Memory B cell (primary cell): ENCODE measurements around the gene TMEM200B.

Experiments
- ATAC-seq: fragments of 150-1000 bp; cut with Tn5 transposase; 2 replicates; pipeline ENCODE4 v1.10.0; 2021; ENCODE audit warnings: low read depth, mild to moderate bottlenecking, moderate library complexity
- DNase-seq, 2 donors: peaks; one replicate each; pipeline ENCODE4 v3.0.0; 2022; ENCODE audit warnings: low spot score in 2 of 2
- H3K27ac Mint-ChIP-seq: one replicate; pipeline ENCODE4 v1.8.0; 2022; ENCODE audit warnings: mild to moderate bottlenecking, moderate library complexity, mixed read lengths
- H3K27me3 Mint-ChIP-seq: one replicate; pipeline ENCODE4 v1.8.0; 2022; ENCODE audit warnings: mixed read lengths
- H3K36me3 Mint-ChIP-seq: one replicate; pipeline ENCODE4 v1.8.0; 2022; ENCODE audit warnings: mild to moderate bottlenecking, mixed read lengths
- H3K4me1 Mint-ChIP-seq: one replicate; pipeline ENCODE4 v1.8.0; 2022; ENCODE audit warnings: mixed read lengths
- H3K4me3 Mint-ChIP-seq: one replicate; pipeline ENCODE4 v1.8.0; 2022; ENCODE audit warnings: mild to moderate bottlenecking, moderate library complexity, mixed read lengths
- H3K9me3 Mint-ChIP-seq: one replicate; pipeline ENCODE4 v1.8.0; 2022; ENCODE audit warnings: mixed read lengths

TMEM200B gene

GRCh38 chr1:29123887-29124365 is at the start of gene TMEM200B:
TMEM200B (minus strand) TSS chr1:29123903; CDS start chr1:29121828, 2,075 bp downstream.
- peaks cover 5% of the 10 kb centered on the region for H3K36me3 Mint-ChIP-seq
- peak within 1 kb of the TSS; percentile 84 for H3K4me3 Mint-ChIP-seq
- no peak within 1 kb of the TSS for H3K27ac Mint-ChIP-seq
- ATAC-seq: no peak
- H3K4me1 Mint-ChIP-seq: peaks cover 15% of the 10 kb centered on the region
- no peak for DNase-seq
- no peaks in the 10 kb centered on the region for H3K9me3 Mint-ChIP-seq
- peaks cover 10% of the 10 kb centered on the region for H3K27me3 Mint-ChIP-seq

- no peaks in the 10 kb centered on the region for H3K27me3 Mint-ChIP-seq
- peaks cover 16% of the 10 kb centered on the region for H3K36me3 Mint-ChIP-seq
- no peak overlapping the region for H3K27ac Mint-ChIP-seq
- H3K4me3 Mint-ChIP-seq: no peak overlapping the region
- H3K9me3 Mint-ChIP-seq: no peaks in the 10 kb centered on the region
- ATAC-seq: no peak
- no peak for DNase-seq
- H3K4me1 Mint-ChIP-seq: peaks cover 37% of the 10 kb centered on the region
These were observed 48.8 kb upstream of the TMEM200B start for GRCh38 chr1:29172415-29172939.

GRCh38 chr1:29171521-29171920 is 47.8 kb upstream of the TMEM200B start:
- peak overlapping the region; percentile 49 for H3K4me3 Mint-ChIP-seq
- no peak for ATAC-seq
- no peaks in the 10 kb centered on the region for H3K9me3 Mint-ChIP-seq
- H3K4me1 Mint-ChIP-seq: peaks cover 33% of the 10 kb centered on the region
- DNase-seq: no peak
- peaks cover 21% of the 10 kb centered on the region for H3K36me3 Mint-ChIP-seq
- H3K27me3 Mint-ChIP-seq: no peaks in the 10 kb centered on the region
- peak overlapping the region; percentile 87 for H3K27ac Mint-ChIP-seq

GRCh38 chr1:29171089-29171488 is 47.4 kb upstream of the TMEM200B start:
- H3K4me1 Mint-ChIP-seq: peaks cover 31% of the 10 kb centered on the region
- DNase-seq: no peak
- ATAC-seq: peak; percentile 73
- peaks cover 22% of the 10 kb centered on the region for H3K36me3 Mint-ChIP-seq
- H3K27me3 Mint-ChIP-seq: no peaks in the 10 kb centered on the region
- peak overlapping the region; percentile 87 for H3K27ac Mint-ChIP-seq
- H3K4me3 Mint-ChIP-seq: peak overlapping the region; percentile 49
- H3K9me3 Mint-ChIP-seq: no peaks in the 10 kb centered on the region

GRCh38 chr1:29169976-29170375 is 46.3 kb upstream of the TMEM200B start:
- ATAC-seq (no peak), DNase-seq (no peak)
- Mint-ChIP-seq H3K36me3 (peaks cover 32% of the 10 kb centered on the region), H3K4me3 (peak overlapping the region; percentile 33), H3K9me3 (no peaks in the 10 kb centered on the region), H3K4me1 (peaks cover 35% of the 10 kb centered on the region), H3K27me3 (no peaks in the 10 kb centered on the region), H3K27ac (peak overlapping the region; percentile 87)

- no peak for ATAC-seq
These were observed 44.2 kb upstream of the TMEM200B start for GRCh38 chr1:29167904-29168303.

GRCh38 chr1:29166291-29166878 is 42.7 kb upstream of the TMEM200B start:
- H3K27ac Mint-ChIP-seq: no peak overlapping the region
- DNase-seq: no peak
- no peak overlapping the region for H3K4me3 Mint-ChIP-seq
- H3K36me3 Mint-ChIP-seq: peaks cover 36% of the 10 kb centered on the region
- no peak for ATAC-seq
- H3K27me3 Mint-ChIP-seq: no peaks in the 10 kb centered on the region
- no peaks in the 10 kb centered on the region for H3K9me3 Mint-ChIP-seq
- H3K4me1 Mint-ChIP-seq: peaks cover 25% of the 10 kb centered on the region

More at GRCh38 chr1:29167904-29168303, 44.2 kb upstream of the TMEM200B start:
- Mint-ChIP-seq H3K9me3 (no peaks in the 10 kb centered on the region), H3K36me3 (peaks cover 34% of the 10 kb centered on the region), H3K4me1 (peaks cover 34% of the 10 kb centered on the region), H3K4me3 (no peak overlapping the region), H3K27me3 (no peaks in the 10 kb centered on the region), H3K27ac (no peak overlapping the region)
- DNase-seq: no peak

- no peak overlapping the region for H3K4me3 Mint-ChIP-seq
- H3K36me3 Mint-ChIP-seq: peaks cover 30% of the 10 kb centered on the region
- H3K27me3 Mint-ChIP-seq: no peaks in the 10 kb centered on the region
- no peak overlapping the region for H3K27ac Mint-ChIP-seq
- peaks cover 8% of the 10 kb centered on the region for H3K4me1 Mint-ChIP-seq
- ATAC-seq (no peak), DNase-seq (no peak)
- no peaks in the 10 kb centered on the region for H3K9me3 Mint-ChIP-seq
These were observed 40.9 kb upstream of the TMEM200B start for GRCh38 chr1:29164588-29164987.

GRCh38 chr1:29162476-29163138 is 38.9 kb upstream of the TMEM200B start:
- ATAC-seq (no peak), DNase-seq (no peak)
- H3K4me1 Mint-ChIP-seq: peaks cover 5% of the 10 kb centered on the region
- H3K36me3 Mint-ChIP-seq: peaks cover 33% of the 10 kb centered on the region
- H3K9me3 Mint-ChIP-seq: no peaks in the 10 kb centered on the region
- H3K27me3 Mint-ChIP-seq: no peaks in the 10 kb centered on the region
- H3K27ac Mint-ChIP-seq: no peak overlapping the region
- no peak overlapping the region for H3K4me3 Mint-ChIP-seq

- Mint-ChIP-seq H3K4me3 (no peak overlapping the region), H3K27ac (no peak overlapping the region), H3K36me3 (peaks cover 31% of the 10 kb centered on the region), H3K9me3 (no peaks in the 10 kb centered on the region), H3K4me1 (peaks cover 5% of the 10 kb centered on the region), H3K27me3 (no peaks in the 10 kb centered on the region)
- DNase-seq: no peak
- no peak for ATAC-seq
These were observed 38.3 kb upstream of the TMEM200B start for GRCh38 chr1:29162025-29162424.

- Mint-ChIP-seq H3K4me3 (no peak overlapping the region), H3K36me3 (peaks cover 22% of the 10 kb centered on the region), H3K4me1 (peaks cover 2% of the 10 kb centered on the region), H3K9me3 (no peaks in the 10 kb centered on the region), H3K27ac (no peak overlapping the region), H3K27me3 (no peaks in the 10 kb centered on the region)
- DNase-seq (no peak), ATAC-seq (no peak)
These were observed 36.1 kb upstream of the TMEM200B start for GRCh38 chr1:29159773-29160172.

GRCh38 chr1:29157269-29157601 is 33.5 kb upstream of the TMEM200B start:
- peaks cover 27% of the 10 kb centered on the region for H3K36me3 Mint-ChIP-seq

GRCh38 chr1:29156543-29157268 is 33.0 kb upstream of the TMEM200B start:
- peaks cover 31% of the 10 kb centered on the region for H3K36me3 Mint-ChIP-seq
- ATAC-seq (no peak), DNase-seq (no peak)
- H3K4me1 Mint-ChIP-seq: no peaks in the 10 kb centered on the region
- H3K27me3 Mint-ChIP-seq: no peaks in the 10 kb centered on the region
- H3K9me3 Mint-ChIP-seq: no peaks in the 10 kb centered on the region
- H3K27ac Mint-ChIP-seq: no peak overlapping the region
- no peak overlapping the region for H3K4me3 Mint-ChIP-seq

More at GRCh38 chr1:29157269-29157601, 33.5 kb upstream of the TMEM200B start:
- ATAC-seq (no peak), DNase-seq (no peak)
- Mint-ChIP-seq H3K4me3 (no peak overlapping the region), H3K4me1 (no peaks in the 10 kb centered on the region), H3K9me3 (no peaks in the 10 kb centered on the region), H3K27ac (no peak overlapping the region), H3K27me3 (no peaks in the 10 kb centered on the region)
